ENCODE measurements around the gene OR51B5.

GRCh38 chr11:5297721-5298323 is 45.5 kb downstream of the OR51B5 start:
- no peak for TF ChIP-seq EZH2 (IDR thresholded peaks at IDR 0.05; ENCODE audit: low read depth, unreplicated experiment)
- TF ChIP-seq, protein P1, sequence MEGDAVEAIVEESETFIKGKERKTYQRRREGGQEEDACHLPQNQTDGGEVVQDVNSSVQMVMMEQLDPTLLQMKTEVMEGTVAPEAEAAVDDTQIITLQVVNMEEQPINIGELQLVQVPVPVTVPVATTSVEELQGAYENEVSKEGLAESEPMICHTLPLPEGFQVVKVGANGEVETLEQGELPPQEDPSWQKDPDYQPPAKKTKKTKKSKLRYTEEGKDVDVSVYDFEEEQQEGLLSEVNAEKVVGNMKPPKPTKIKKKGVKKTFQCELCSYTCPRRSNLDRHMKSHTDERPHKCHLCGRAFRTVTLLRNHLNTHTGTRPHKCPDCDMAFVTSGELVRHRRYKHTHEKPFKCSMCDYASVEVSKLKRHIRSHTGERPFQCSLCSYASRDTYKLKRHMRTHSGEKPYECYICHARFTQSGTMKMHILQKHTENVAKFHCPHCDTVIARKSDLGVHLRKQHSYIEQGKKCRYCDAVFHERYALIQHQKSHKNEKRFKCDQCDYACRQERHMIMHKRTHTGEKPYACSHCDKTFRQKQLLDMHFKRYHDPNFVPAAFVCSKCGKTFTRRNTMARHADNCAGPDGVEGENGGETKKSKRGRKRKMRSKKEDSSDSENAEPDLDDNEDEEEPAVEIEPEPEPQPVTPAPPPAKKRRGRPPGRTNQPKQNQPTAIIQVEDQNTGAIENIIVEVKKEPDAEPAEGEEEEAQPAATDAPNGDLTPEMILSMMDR (conservative IDR thresholded peaks at IDR 0.05; ENCODE audit: low read depth in 2 of 2) = no peak
- no peak for TF ChIP-seq ZNF114 (CRISPR knock-in tag; IDR thresholded peaks at IDR 0.05)
- TF ChIP-seq REST (IDR thresholded peaks at IDR 0.05; ENCODE audit: unreplicated experiment) = no peak
- no peak for TF ChIP-seq POLR2AphosphoS5 (IDR thresholded peaks at IDR 0.05; ENCODE audit: low read depth)
- no peak for TF ChIP-seq ZNF462 (CRISPR knock-in tag; IDR thresholded peaks at IDR 0.05)
- TF ChIP-seq CREB1 (CRISPR knock-in tag; IDR thresholded peaks at IDR 0.05; ENCODE audit: low read depth) = no peak
- no peak for TF ChIP-seq EZH2phosphoT487 (IDR thresholded peaks at IDR 0.05; ENCODE audit: unreplicated experiment)
